Ishikawa (cell line): ENCODE data around the gene GOLGA6L9.
"Not testable (repeated sequence)": the region's sequence is repeated elsewhere in the genome, so short reads cannot be mapped to it uniquely, and the experiment has no call there.

Experiments
- CEBPB ChIP-seq: IDR thresholded peaks from 2 replicates; pipeline ENCODE4 v1.6.1; 2012
- CREB1 ChIP-seq: IDR thresholded peaks from 2 replicates; pipeline ENCODE4 v1.6.1; 2012; ENCODE audit warnings: low read depth
- EGR1 ChIP-seq: IDR thresholded peaks from 2 replicates; pipeline ENCODE4 v1.6.1; 2012
- EP300 ChIP-seq: IDR thresholded peaks from 2 replicates; pipeline ENCODE4 v1.6.1; 2012; ENCODE audit warnings: borderline replicate concordance
- FOXM1 ChIP-seq: IDR thresholded peaks from 2 replicates; pipeline ENCODE4 v1.6.1; 2012; ENCODE audit warnings: low read depth, borderline replicate concordance
- NFIC ChIP-seq: IDR thresholded peaks from 2 replicates; pipeline ENCODE4 v1.6.1; 2012
- RAD21 ChIP-seq: IDR thresholded peaks from 2 replicates; pipeline ENCODE4 v1.6.1; 2012; ENCODE audit warnings: low read depth
- TAF1 ChIP-seq: IDR thresholded peaks from 2 replicates; pipeline ENCODE4 v1.6.1; 2012; ENCODE audit warnings: low read depth, mild to moderate bottlenecking
- TCF12 ChIP-seq: IDR thresholded peaks from 2 replicates; pipeline ENCODE4 v1.6.1; 2012; ENCODE audit warnings: low read depth
- TEAD4 ChIP-seq: IDR thresholded peaks from 2 replicates; pipeline ENCODE4 v1.6.1; 2012
- YY1 ChIP-seq: IDR thresholded peaks from 2 replicates; pipeline ENCODE4 v1.6.1; 2012; ENCODE audit warnings: low read depth
- ZBTB7A ChIP-seq: IDR thresholded peaks from 2 replicates; pipeline ENCODE4 v1.6.1; 2012; ENCODE audit warnings: low read depth
- TF ChIP-seq, protein P1 (sequence below): IDR thresholded peaks from 2 replicates; pipeline ENCODE4 v1.6.1; 2012
- TF ChIP-seq, protein P2 (sequence below): IDR thresholded peaks from 2 replicates; pipeline ENCODE4 v1.6.1; 2012
- TF ChIP-seq, protein P3 (sequence below): IDR thresholded peaks from 2 replicates; pipeline ENCODE4 v1.6.1; 2012; ENCODE audit warnings: low read depth, mild to moderate bottlenecking

GOLGA6L9 gene, protein sequence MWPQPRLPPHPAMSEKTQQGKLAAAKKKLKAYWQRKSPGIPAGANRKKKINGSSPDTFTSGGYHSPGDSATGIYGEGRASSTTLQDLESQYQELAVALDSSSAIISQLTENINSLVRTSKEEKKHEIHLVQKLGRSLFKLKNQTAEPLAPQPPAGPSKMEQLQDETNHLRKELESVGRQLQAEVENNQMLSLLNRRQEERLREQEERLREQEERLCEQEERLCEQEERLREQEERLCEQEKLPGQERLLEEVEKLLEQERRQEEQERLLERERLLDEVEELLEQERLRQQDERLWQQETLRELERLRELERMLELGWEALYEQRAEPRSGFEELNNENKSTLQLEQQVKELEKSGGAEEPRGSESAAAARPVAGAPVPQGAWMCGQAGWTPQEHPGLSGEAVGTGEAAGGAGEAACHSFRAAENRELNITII

DNA sequence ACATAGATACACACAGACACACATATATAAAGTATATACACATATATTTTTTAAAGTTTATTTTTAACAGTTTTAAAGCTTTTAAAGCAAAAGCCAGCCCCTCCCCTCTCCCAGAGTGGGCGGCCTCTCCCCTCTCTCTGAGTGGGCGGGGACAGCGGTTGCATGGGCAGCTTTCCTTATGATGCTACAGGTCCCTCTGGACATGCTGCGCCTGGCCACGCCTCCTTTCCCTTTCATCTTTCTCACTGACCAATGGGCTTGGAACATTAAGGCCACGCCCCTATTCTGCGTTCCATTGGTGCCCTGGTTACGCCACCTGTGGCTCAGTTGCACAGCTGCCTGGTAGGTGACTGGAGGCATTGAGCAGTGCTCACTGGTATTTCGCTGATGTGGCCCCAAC, at the start of gene GOLGA6L9:
GOLGA6L9 (plus strand) TSS at position 124 of the 400 bp plus-strand sequence; CDS start at position 388, 264 bp downstream.
- TF ChIP-seq FOXM1, EGR1, NFIC: not testable (repeated sequence)

DNA sequence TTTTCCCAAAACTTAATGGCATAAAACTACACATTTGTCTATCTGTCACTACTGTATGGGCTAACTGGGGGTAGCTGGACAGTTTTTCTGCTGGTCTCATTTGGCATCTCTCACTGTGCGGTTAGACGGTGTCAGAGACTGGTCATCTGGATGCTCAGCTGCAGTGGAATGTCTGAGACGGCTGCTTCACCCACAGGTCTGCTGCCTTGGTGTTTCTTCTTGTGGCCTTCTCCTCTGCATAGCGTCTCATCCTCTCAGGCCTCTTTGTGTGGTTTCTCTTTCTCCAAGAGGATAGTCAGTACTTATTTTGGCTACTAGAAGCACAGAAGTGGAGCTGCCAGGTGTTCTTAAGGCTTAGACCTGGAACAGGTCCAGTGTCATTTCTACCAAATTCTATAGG, 35.9 kb upstream of the GOLGA6L9 start:
- no peak for TF ChIP-seq NFIC
- TF ChIP-seq, protein P1, sequence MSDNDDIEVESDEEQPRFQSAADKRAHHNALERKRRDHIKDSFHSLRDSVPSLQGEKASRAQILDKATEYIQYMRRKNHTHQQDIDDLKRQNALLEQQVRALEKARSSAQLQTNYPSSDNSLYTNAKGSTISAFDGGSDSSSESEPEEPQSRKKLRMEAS = no peak
- TF ChIP-seq CEBPB = no peak
- no peak for TF ChIP-seq EGR1
- no peak for TF ChIP-seq YY1
- TF ChIP-seq, protein P2, sequence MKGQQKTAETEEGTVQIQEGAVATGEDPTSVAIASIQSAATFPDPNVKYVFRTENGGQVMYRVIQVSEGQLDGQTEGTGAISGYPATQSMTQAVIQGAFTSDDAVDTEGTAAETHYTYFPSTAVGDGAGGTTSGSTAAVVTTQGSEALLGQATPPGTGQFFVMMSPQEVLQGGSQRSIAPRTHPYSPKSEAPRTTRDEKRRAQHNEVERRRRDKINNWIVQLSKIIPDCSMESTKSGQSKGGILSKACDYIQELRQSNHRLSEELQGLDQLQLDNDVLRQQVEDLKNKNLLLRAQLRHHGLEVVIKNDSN = no peak
- no peak for TF ChIP-seq EP300
- TF ChIP-seq RAD21 = no peak
- no peak for TF ChIP-seq FOXM1
- no peak for TF ChIP-seq ZBTB7A
- TF ChIP-seq, protein P3, sequence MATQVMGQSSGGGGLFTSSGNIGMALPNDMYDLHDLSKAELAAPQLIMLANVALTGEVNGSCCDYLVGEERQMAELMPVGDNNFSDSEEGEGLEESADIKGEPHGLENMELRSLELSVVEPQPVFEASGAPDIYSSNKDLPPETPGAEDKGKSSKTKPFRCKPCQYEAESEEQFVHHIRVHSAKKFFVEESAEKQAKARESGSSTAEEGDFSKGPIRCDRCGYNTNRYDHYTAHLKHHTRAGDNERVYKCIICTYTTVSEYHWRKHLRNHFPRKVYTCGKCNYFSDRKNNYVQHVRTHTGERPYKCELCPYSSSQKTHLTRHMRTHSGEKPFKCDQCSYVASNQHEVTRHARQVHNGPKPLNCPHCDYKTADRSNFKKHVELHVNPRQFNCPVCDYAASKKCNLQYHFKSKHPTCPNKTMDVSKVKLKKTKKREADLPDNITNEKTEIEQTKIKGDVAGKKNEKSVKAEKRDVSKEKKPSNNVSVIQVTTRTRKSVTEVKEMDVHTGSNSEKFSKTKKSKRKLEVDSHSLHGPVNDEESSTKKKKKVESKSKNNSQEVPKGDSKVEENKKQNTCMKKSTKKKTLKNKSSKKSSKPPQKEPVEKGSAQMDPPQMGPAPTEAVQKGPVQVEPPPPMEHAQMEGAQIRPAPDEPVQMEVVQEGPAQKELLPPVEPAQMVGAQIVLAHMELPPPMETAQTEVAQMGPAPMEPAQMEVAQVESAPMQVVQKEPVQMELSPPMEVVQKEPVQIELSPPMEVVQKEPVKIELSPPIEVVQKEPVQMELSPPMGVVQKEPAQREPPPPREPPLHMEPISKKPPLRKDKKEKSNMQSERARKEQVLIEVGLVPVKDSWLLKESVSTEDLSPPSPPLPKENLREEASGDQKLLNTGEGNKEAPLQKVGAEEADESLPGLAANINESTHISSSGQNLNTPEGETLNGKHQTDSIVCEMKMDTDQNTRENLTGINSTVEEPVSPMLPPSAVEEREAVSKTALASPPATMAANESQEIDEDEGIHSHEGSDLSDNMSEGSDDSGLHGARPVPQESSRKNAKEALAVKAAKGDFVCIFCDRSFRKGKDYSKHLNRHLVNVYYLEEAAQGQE = no peak
- TF ChIP-seq CREB1 = no peak
- no peak for TF ChIP-seq TEAD4
- no peak for TF ChIP-seq TCF12
- no peak for TF ChIP-seq TAF1

DNA sequence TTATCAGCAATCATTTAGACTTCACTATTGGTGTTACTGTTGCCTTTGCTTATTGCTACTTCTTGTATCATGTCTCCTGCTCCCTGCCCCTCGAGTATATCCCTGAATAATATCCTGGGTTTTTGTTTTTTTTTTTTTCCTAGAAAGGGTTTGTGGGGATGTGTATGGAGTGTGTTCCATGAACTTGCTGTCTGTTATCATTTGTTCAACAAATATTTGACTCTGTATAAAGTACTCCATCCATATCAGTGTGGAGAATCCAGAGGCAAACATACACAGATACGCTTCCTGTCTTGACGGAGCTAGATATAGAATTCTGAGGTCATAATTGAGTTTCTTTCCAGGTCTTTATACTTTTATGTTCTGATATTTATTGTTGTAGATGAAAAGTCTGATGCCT, 31.8 kb upstream of the GOLGA6L9 start:
- TF ChIP-seq FOXM1 (no peak), RAD21 (no peak), YY1 (no peak), TCF12 (no peak), EP300 (no peak), TEAD4 (no peak), CREB1 (no peak), TAF1 (no peak), NFIC (no peak), EGR1 (no peak), CEBPB (no peak)
- TF ChIP-seq, protein P1 = no peak
- TF ChIP-seq, protein P2 = no peak
- TF ChIP-seq, protein P3 = no peak

DNA sequence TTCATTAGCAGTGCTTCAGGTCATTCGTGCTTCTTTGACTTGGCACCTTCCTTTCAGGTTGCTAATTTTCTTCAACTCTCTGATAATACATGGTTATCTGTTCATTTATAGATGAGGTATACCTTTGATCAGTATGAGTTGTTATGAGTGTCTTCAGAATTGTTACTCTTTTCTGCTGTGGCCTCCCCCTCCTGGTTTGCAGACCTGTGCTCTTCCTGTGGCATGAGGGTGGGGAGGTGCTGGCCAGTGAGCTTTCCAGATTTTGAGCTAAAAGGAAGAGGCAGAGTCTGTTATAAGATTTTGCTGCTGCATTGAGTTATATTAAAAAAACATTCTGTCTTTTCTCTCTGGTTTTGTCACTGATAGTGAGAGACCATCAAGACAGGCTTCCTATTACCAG, 30.8 kb upstream of the GOLGA6L9 start:
- TF ChIP-seq TEAD4 = no peak
- no peak for TF ChIP-seq NFIC
- TF ChIP-seq ZBTB7A = no peak
- no peak for TF ChIP-seq RAD21
- TF ChIP-seq TAF1 = no peak
- TF ChIP-seq, protein P3 = no peak
- no peak for TF ChIP-seq TCF12
- no peak for TF ChIP-seq YY1
- no peak for TF ChIP-seq FOXM1
- TF ChIP-seq, protein P1 = no peak
- TF ChIP-seq, protein P2 = no peak
- TF ChIP-seq EGR1 = no peak
- TF ChIP-seq EP300 = no peak
